Measurements from ENCODE around the gene TMEM187.

Gene TMEM187

GRCh38 chrX:153955228-153955732 is 17.3 kb upstream of the TMEM187 start:
- DNase-seq (ENCODE audit: low read depth): no peak

- DNase-seq (ENCODE audit: low read depth): no peak
Observed at GRCh38 chrX:153956044-153956907, 16.3 kb upstream of the TMEM187 start.

- DNase-seq (ENCODE audit: low read depth): no peak
Observed at GRCh38 chrX:153957224-153957623, 15.3 kb upstream of the TMEM187 start.

- no peak for DNase-seq (ENCODE audit: low read depth)
Observed at GRCh38 chrX:153958605-153959004, 13.9 kb upstream of the TMEM187 start.

GRCh38 chrX:153959649-153960048 is 12.9 kb upstream of the TMEM187 start:
- DNase-seq (ENCODE audit: low read depth): no peak

GRCh38 chrX:153960077-153960476 is 12.5 kb upstream of the TMEM187 start:
- DNase-seq (ENCODE audit: low read depth): no peak

- no peak for DNase-seq (ENCODE audit: low read depth)
Observed at GRCh38 chrX:153960786-153961185, 11.8 kb upstream of the TMEM187 start.

GRCh38 chrX:153961292-153961691 is 11.3 kb upstream of the TMEM187 start:
- no peak for DNase-seq (ENCODE audit: low read depth)

- DNase-seq (ENCODE audit: low read depth): no peak
Observed at GRCh38 chrX:153963546-153963945, 9.0 kb upstream of the TMEM187 start.

- no peak for DNase-seq (ENCODE audit: low read depth)
Observed at GRCh38 chrX:153964105-153964504, 8.4 kb upstream of the TMEM187 start.

- DNase-seq (ENCODE audit: low read depth): no peak
Observed at GRCh38 chrX:153965406-153965805, 7.1 kb upstream of the TMEM187 start.

GRCh38 chrX:153966283-153966688 is 6.3 kb upstream of the TMEM187 start:
- no peak for DNase-seq (ENCODE audit: low read depth)

- DNase-seq (ENCODE audit: low read depth): no peak
Observed at GRCh38 chrX:153966841-153967535, 5.6 kb upstream of the TMEM187 start.

GRCh38 chrX:153967536-153968224 is 4.9 kb upstream of the TMEM187 start:
- no peak for DNase-seq (ENCODE audit: low read depth)

- no peak for DNase-seq (ENCODE audit: low read depth)
Observed at GRCh38 chrX:153968255-153968654, 4.3 kb upstream of the TMEM187 start.

GRCh38 chrX:153968754-153969124 is 3.8 kb upstream of the TMEM187 start:
- DNase-seq (ENCODE audit: low read depth): no peak

GRCh38 chrX:153969125-153969903 is 3.2 kb upstream of the TMEM187 start:
- no peak for DNase-seq (ENCODE audit: low read depth)

- no peak for DNase-seq (ENCODE audit: low read depth)
Observed at GRCh38 chrX:153969904-153970356, 2.6 kb upstream of the TMEM187 start.

- DNase-seq (ENCODE audit: low read depth): no peak
Observed at GRCh38 chrX:153970357-153971123, 2.0 kb upstream of the TMEM187 start.

GRCh38 chrX:153971124-153971449 is 1.5 kb upstream of the TMEM187 start:
- DNase-seq (ENCODE audit: low read depth): peak; percentile 88

Data from stimulated activated CD8-positive, alpha-beta memory T cell treated with anti-CD3 and anti-CD28 coated beads, Interleukin-4, amount 100 ng/mL, for 24 hours (primary cell).